Activated CD8-positive, alpha-beta memory T cell treated with anti-CD3 and anti-CD28 coated beads, Interleukin-2, amount 50 U/mL, for 24 hours (primary cell): Measurements from ENCODE around the gene HRK.
"Not testable (repeated sequence)": the region's sequence is repeated elsewhere in the genome, so short reads cannot be mapped to it uniquely, and the experiment has no call there.

Experiments
- DNase-seq: peaks from one replicate; pipeline ENCODE4 v3.0.0-alpha.2; 2020; ENCODE audit errors: extremely low read depth

Gene HRK

GRCh38 chr12:116818948-116819832 is 62.1 kb downstream of the HRK start:
- peak; percentile 58 for DNase-seq

GRCh38 chr12:116818341-116818856 is 62.8 kb downstream of the HRK start:
- DNase-seq = no peak

GRCh38 chr12:116814766-116815165 is 66.5 kb downstream of the HRK start:
- not testable (repeated sequence) for DNase-seq

GRCh38 chr12:116813271-116814041 is 67.8 kb downstream of the HRK start:
- DNase-seq = no peak

- no peak for DNase-seq
Measured at GRCh38 chr12:116812238-116812637, 69.0 kb downstream of the HRK start.

GRCh38 chr12:116808113-116809105 is 72.8 kb downstream of the HRK start:
- no peak for DNase-seq

- DNase-seq = no peak
Measured at GRCh38 chr12:116807546-116807945, 73.7 kb downstream of the HRK start.

- no peak for DNase-seq
Measured at GRCh38 chr12:116806845-116807440, 74.3 kb downstream of the HRK start.
